Cortex of kidney (tissue), 1 donor: ENCODE results near the gene KIAA1671.

Source experiments
- DNase-seq: peaks from one replicate; lab custom pipeline; 2025; lab: John Stamatoyannopoulos, UW

The KIAA1671 gene

DNA sequence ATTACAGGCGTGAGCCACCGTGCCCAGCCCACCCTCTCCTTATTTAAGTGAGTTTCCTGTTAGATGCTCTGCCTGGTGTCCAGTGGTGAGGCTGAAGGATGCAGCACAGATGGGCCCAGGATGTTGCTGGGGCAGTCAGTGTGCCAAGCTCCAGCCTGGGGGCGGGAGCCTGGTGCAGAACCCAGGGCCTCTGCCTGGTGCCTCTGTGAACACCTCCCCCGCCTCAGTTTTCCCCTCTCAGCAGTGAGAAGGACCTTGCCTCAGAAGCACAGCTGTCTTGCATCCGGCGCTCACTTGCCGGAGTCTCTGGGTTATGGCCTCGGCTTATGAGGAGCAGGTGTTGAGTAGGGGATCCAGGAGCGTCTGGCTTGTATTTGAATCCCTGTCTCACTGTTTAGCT, 116.2 kb downstream of the KIAA1671 start:
- no peak for DNase-seq

DNA sequence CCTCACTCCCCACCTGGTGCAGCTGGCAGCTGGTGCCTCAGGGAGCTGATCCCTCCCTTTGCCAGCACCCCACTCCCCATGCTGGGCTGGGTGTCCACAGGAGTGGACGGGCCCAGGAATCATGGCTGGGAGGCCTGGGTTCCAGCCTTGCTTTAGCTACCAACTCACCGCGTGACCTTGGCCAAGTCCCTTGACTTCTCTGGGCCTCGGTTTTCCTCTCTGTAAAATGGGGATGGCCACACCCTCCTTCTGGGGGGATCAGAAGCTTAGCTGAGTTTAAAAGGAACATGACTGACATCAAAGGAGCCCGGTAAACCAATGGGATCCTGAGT, 116.9 kb downstream of the KIAA1671 start:
- no peak for DNase-seq

DNA sequence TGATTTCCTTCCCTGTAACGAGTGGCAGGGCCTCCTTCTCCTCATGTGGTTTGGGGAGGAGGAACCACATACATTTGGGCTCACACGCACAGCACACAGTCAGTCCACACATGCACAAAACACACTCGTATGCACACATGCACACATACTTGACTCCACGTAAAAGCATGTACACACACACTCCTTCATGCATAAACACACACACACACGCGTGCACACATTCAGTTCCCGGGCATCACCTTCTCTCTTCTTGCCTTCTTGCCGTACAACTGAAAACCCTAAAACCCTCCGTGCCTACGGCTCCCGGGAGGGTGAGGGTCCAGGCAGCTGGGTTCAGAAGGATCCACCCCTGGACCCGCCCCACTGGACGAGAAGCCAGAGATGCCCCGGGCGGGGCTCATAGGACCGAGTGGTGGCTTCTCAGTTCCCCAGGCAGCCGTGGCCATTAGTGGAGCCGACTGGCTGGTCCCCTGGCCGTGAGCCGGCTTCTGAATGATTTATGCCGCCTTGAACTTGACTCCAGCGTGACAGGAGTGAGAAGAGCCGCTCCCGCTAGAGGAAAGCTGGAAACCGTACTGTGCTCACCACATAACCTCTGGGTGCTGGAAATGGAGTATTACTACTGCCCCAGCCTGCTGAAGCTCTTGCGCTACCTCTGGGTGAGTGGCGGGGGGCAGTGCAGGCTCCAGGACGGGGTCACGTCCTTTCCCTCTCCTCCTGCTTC, 117.4 kb downstream of the KIAA1671 start:
- DNase-seq = no peak

DNA sequence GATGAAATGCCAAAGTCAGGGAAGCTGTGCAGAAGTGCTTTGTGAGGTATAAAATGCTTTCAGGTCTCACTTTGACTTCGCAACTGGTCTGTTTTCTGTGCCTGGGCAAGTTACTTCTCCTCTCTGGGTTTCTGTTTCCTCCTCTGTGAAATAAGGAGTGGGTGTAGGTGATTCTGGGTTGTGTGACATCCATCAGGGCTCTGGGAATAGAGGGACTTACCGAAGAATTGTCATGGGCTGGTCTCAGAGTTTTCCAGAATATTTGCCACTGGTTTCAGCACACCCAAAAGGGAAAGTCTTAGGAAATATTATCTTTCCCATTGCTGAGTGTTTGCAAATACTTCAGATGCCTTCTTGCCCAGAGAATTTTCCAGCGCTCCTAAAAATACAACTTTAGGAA, 118.4 kb downstream of the KIAA1671 start:
- no peak for DNase-seq

DNA sequence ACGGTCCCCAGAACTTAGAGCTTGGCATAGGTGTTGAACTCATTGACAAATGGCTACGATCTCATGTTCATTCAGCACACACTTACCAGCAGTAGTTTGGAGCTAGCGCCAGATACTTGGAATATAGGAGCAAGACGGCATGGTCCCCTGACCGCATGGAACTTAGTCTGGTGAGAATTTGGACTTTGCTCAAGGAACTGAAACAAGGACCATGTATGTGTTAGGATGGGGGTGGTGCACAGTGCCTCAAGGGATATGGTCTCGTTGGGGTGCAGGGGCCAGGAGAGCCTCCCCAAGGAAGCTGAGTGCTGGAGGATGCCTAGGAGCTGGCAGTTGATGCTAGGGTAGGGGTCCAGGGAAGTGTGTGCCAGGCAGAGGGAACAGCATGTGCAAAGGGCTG, 119.2 kb downstream of the KIAA1671 start:
- DNase-seq = no peak

DNA sequence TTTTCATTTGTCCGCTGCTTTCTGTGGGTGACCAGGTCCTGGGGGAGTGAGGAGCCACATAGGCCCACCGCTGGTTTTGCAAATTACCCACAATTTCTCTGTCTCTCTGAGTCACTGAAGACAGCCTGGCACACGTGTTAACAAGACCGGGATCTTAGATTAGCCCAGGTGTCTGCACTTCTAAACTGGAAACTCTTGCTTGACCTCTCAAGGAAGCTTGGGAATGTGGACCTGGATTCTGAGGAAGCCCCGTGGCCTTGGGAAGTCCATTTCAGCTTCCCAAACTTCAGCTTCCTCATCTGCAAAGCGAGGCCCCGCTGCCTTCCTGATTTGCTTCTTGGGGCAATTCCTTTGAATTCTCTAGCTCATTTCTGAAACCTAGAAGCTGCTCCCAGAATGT, 119.9 kb downstream of the KIAA1671 start:
- DNase-seq = no peak

DNA sequence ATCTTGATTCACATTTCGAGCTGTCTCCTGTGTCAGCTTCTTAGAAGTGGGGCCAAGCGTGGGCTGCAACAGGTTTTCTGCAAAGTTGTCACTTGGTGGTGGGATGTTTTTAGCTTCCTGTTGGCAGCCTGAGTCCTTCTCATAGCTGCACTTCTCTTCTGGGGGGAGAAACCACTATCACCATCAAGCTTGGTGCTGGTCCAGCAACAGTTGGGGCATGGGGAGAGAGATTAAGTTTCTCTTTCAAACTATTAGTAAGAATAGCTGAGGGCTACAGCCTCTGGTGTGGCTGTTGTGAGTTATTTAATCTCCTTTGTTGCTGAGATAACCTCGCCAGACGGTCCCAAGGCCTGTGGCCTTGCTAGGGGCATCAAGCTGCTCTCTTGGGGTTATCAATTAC, 123.8 kb downstream of the KIAA1671 start:
- DNase-seq = no peak

DNA sequence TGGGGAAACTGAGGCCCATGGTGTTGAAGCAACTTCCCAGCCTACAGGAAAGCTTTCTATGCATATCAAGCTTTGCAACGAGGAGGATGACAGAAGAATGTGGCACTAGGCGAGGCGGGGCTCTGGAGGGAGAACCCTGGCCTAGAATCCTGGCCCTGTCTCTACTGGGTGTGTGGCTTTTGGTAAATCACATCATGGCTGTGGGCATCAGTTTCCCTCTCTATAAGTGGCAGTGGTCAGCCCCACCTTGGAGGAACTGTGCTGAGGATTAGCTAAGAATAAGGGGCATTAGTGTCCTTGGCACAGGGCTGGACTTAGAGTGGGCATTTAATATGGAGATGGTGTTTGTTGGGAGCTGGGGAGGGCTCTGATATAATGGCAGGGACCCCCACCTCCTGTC, 124.5 kb downstream of the KIAA1671 start:
- DNase-seq = no peak

DNA sequence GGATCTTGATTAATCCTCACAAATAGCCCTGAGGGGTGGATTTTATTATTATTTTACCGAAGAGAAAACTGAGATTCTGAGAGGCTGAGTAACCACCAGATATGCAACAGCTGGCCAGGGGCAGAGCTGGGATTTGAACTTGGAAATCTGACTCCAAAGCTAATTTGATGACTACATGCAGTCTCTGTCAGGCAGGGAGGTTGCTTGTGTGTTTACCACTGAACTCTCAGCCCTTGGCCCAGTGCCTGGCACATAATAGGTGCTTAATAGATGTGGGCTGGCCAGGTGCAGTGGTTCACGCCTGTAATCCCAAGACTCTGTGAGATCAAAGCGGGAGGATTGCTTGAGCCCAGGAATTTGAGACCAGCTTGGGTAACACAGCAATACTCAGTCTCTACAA, 125.4 kb downstream of the KIAA1671 start:
- no peak for DNase-seq

DNA sequence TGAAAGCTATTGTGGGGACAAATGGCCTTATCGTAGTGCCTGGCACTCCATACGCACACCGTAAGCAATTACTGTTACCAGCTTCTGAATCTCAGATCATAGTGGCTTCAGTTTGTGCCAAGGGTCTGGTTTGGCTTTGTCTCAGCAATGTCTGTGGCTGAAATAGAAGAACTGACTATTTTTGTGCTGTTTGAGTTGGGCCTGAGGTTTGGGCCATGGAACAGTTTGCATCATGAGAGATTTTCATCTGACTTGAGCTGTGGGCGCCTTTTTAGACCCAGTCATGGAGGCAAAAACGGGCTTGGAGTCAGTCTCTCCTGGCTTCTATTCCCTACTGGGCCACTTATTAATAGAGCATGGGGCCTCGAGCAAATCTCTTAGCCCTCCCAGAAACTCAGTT, 126.1 kb downstream of the KIAA1671 start:
- DNase-seq = no peak

DNA sequence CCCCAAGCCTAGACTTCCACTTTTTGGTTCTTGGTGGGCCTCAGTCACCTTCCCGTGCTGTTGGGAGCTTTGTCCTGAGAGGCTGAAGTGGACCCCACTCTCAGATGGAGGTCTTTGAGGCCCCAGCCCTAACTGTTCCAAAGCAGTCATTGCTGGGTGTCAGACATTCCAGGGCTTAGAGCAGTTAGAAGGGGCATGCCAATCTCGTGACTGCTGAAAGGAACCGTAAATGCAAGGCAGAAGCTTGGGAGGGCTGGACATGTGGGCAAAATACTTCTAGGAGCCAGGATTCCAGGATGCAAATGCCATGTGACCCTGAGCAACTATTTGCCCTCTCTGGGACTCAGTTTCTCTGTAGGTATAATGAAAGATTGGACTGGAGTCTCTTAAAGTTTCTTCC, 128.3 kb downstream of the KIAA1671 start:
- DNase-seq = no peak

DNA sequence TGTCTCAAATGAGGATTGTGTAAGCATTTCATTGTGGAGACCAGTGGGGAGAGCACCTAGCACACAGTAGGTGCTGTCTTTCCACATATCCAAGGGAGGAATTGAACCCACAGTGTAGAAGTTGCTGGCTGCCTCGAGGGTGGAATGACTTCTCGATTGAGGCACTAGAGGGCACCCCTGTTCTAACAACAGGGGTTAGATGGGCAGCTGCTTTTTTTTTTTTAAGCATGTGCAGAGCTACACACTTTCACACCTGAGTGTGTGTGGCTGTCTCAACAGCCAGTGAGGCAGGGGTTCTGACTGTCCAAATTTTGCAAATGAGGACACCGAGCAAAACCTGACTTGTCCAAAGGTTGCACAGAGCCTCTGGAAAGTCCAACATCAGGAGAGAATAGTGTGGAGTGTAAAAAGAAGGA, 128.9 kb downstream of the KIAA1671 start:
- no peak for DNase-seq

DNA sequence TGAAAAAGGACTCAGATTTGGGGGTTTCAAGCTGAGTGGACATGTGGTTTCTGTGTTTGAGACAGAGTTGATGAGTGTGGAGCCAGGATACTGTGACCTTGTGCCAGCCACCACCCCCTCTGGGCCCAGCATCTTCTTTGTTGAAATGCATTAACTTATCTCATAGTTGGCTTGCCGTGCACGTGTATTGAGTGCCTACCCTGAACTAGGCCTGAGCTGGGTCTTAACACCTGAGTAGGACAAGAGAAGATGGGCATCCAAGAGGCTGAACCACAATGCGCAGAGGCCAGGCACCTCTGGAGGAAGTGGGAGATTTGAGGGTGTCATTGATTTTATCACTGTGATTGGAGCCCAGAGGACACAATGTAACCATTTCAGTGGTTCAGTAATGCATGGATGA, 129.6 kb downstream of the KIAA1671 start:
- DNase-seq = no peak

DNA sequence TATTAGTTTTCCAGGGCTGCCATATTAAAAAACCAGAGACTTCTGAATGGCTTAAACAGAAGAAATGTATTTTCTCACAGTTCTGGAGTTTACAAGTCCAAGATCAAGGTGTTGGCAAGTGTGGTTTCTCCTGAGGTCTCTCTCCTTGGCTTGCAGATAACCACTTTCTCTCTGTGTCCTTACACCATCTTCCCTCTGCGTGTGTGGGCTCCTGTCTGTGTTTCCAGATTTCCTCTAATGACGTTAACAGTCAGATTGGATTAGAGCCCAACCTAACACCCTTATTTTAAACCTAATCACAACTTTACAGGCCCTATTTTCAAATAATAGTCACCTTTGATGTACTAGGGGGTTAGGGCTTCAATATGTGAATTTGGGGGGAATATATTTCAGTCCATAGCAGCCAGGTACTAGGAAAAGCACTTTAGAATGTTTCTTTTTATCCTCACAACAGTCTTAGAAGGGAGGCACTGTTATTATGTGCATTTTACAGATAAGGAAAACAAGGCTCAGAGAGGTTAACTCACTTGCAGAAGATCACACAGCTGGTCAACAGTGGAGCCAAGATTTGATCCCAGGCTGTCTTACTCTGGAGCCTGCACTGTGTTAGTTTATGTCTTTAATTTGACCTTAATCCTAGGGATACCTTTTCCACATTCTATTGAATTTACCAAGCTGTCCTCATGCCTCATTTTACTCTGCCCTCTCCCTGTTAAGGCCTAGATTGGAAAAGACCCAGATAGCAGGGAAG, 130.7 kb downstream of the KIAA1671 start:
- no peak for DNase-seq

DNA sequence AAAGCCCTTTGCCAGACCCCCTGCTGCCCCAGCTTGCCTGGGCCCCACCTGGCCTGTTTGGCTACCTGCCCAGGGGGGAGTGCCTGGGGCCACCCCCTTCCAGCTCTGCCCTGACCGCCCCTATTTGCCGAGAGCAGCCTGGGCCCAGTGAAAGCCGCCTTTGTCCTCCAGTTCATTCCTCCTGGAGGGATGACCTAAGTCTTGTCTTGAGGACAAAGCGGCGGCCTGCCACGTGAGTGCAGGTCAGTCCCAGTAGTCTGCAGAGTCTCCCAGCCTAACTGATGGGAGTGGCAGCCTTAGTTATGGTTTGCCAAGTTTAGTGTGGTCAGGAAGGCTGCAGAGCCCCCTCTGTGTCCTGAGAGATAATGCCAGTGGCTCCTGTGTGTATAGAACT, 131.3 kb downstream of the KIAA1671 start:
- no peak for DNase-seq

DNA sequence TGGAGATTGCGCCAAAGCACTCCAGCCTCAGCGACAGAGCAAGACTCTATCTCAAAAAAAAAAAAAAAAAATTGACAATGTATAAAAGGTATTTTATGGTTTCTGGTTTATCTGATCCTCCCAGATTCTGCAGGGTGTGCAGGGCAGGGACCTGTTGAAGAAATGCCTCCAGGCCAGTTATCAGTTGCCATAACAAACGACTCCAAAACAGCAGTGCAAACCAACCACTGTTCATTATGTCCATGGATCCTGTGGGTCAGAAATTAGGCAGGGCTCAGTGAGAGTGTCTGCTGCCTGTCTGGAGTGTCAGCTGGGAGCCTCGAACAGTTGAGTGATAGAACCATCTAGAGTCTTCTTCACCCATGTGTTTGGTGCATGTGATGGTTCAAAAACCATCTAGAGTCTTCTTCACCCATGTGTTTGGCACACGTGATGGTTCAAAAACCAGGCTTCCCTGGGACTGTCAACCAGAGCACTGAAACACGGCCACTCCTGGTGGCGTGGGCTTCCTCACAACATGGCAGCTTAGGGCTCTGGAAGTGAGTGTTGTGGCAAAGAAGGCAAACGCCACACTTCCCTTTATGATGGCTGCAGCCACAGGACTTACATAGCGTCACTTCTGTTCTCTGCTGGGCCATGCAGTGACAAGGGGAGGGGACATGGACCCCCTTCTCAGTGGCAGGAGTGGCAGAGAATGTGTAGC, 132.0 kb downstream of the KIAA1671 start:
- no peak for DNase-seq

DNA sequence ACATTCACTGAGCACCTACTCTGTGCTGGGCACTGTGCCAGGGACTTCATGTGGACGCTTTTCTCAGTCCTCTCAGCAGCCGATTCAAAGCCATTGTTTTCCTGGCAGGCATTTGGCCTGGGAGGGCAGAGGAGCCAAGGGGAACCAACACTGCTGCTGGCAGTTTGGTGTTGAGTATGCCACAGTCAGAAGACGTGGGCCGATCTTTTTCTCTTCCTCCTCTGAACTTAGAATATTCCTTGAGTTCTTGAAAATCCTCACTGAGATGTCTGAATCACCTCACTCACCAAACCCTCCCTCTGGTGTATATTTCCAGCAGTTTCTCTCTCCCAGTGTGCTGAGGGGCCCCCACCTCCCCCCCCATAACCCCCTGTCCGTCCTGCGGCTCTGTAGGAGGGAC, 132.6 kb downstream of the KIAA1671 start:
- DNase-seq = no peak

DNA sequence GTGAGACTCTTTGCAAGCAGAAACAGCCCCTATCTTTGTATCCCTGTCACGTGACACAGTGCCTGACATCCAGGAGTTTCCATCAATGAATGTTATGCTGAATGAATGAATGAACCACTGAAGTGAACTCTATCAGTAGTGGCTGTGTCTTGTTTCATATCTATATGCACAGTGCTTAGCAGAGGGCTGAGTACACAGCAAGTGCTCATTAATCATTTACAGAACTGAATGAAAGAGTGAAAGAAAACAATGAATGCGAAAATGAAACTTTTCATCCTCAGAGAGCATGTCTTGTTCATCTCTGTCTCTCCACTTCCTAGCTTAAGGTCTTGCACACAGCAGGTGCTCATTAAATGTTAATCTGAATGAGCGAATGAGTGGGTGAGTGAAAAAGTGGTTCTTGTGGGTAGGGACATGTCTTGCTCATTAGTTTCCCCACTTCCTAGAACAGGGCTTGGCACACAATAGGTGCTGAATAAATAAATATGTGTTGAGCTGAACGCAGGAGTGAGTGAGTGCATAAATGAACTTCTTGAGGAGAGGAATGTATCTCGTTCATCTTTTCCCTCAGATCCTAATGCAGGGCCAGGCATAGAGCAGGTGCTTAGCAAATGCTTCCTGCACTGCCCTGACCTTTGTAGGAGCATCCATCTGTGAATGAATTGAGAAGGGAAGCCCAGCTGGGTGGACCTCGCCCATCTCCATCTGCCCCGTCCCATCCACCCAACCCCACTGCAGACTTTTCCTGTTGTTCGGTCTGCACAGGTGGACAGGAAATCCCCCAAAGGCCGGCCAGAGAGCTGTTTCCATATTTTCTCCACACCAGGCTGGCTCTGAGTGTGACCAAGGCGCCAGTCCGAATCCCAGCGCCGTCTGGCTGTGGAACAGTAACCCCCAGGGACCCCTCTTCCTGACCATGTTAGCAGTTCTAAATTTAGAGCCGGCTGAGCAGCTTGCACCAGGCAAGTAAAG, 133.7 kb downstream of the KIAA1671 start:
- DNase-seq = no peak

DNA sequence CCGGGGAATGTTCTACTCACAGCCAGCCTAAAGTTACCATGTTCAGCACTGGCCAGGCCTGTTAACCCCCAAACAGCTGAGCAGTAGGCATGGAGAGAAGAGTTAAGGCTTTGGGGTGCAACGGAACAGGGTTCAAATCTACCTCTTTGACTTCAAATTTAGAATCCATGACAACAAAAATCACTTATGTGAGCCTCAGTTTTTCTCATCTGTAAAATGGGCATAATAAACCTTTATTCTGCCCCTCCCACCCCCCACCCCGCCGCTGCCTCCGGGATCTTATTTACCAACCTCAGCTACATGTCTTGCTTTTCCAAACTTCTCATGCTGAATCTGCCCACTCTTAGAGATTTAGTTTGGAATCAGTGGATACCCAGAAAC, 134.4 kb downstream of the KIAA1671 start:
- no peak for DNase-seq

DNA sequence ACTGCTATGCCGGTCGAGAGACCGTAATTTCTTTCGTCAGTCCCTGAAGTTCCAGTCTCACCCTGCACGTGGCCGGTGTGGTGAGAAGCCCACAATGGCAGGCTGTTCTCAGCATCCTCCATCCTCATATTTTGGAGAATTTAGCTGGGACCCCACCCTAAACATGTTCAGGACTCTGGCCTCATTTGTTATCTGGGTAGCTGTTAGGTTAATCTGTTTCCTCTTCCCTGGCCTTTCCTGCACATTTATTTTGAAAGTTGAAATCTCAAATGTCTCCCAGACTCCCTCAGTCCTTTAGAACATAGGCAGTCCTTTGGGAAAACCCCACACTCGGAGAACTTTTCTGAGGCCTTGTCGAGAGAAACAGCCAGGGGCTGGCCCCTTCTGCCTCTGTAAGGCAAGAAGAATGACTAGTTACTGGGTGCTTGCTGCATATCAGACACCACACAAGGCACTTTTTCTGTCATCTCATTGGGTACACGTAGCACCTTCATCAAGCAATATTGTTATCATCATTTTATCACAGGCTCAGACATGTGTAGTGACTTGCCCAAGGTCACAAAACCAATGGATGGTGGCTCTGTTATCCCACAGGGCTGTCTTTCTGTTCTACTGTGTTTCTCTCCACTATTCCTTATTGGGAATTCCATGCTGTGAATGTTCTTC, 137.8 kb downstream of the KIAA1671 start:
- DNase-seq = no peak

DNA sequence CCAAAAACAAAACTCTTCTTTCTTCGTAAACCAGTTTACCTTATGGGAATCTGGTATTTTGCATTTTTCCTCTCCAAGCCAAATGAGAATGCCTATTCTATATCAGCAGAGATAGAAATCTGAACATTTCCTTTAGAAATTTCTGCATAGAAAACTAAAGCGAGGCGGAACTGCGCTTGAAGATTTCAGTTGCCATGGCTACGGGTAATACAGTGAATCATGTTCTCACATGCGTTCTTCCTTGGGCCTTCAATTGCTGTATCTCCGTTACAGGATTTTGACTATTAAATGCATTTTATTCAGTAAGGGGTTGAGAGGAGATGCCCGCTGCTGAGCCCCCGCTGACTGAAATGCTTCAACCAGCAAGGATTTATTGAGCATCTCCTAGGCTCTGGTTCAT, 138.9 kb downstream of the KIAA1671 start:
- no peak for DNase-seq

DNA sequence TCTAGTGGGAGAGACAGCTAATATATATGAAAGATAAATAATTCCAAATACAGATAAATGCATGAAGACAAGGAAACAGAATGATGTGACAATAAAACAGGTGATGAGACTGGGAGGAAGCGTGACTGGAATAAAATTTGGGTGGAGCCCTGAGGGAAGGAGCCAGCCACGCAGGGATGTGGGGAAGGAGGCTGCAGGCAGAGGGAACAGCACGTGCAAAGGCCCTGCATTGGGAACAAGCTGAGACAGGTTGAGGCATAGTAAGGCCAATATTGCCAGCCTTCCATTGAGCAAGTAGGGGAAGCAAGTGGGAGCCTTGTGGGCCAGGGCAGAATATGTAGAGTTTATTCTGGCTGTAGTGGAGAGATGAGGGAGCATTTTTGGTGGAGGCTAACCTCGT, 139.6 kb downstream of the KIAA1671 start:
- no peak for DNase-seq
